HG03558 (cell line): ENCODE measurements around the gene TMCO4.

ENCODE experiments used
- ATAC-seq: cut with Tn5 transposase; IDR thresholded peaks from one replicate; pipeline ENCODE4 v1.9.1; 2021; ENCODE audit warnings: moderate number of reproducible peaks; ENCODE audit not compliant: unreplicated experiment; ENCODE audit errors: extremely low read depth

The TMCO4 gene

DNA sequence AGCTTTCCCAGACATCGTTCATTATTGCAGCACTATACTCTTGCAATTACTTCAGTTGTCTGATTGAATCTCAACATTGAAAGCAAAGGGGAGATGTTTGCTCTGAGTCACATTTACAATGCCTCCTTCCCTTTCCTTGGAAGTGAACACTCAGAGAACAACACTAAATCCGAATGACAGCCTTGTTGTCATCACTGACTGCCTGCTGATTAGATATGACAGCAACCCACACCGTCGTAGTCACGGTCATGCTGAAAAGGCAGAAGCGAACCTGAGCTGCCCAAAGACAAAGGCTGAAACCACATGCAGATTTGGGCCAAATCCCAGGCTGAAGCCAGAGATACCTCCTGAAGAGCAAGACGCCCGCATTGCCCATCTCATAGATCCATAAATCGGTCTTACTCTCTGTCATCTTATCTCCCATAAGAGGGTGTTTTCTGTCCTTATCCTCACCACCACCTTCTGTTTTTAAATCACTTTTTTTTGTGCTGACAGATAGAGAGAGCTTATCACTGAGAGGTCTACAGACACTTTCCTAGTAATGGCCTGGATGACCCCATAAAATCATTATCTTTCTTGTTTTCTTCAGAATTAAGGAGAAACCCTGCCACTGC lies 47.5 kb downstream of the TMCO4 start:
- ATAC-seq: no peak

DNA sequence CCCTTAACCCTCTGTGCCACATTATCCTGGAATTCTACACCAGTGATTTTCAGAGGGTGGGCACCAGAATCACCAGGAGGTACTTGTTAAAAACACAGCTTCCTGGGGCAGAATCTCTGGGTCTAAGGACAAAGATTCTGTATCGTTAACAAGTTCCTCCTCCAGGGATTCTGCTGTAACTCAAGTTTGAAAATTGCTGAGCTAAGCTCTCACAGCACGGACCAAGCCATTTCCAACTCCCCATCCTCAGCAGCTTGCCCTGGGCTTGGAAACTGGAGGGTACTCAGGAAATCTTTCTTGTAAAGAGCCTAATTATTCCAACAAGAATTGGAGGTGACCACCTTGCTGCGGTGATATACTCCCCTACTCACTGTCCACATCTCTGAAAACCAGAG lies 48.8 kb downstream of the TMCO4 start:
- no peak for ATAC-seq

GRCh38 chr1:19750101-19750881 lies 49.4 kb downstream of the TMCO4 start:
- no peak for ATAC-seq

DNA sequence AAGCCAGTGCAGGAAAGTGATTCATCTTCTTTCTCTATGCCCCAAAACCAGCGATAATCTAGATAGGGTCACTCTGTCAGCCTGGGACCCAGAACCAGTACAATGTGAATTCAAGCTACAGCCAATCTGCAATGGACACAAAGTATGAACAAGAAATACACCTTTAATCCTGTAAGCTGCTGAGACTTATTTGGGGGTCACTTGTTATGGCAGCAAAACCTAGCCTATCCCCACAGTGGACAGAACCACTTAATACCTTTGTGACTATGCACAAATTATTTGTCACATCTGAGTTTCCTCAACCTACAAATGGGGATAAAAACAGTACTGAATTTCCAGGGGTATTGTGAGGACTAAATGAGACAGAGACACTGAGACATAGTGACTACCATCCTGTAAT lies 50.0 kb downstream of the TMCO4 start:
- ATAC-seq: no peak

- no peak for ATAC-seq
Observed at GRCh38 chr1:19747761-19748160, 52.0 kb downstream of the TMCO4 start.

DNA sequence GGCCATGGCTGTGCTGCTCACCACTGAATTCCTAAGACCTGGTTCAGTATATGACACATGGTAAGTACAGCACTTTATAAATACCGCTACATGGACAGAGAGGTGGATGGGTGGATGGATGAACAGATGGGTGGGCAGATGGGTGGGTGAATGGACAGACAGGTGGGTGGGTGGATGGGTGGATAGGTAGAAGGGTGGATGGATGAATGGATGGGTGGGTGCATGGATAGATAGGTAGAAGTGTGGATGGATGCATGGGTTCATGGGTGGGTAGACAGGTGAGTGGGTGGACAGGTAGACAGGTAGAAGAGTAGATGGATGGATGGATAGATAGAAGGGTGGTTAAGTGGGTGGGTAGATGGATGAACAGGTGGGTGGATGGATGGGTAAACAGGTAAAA lies 54.8 kb downstream of the TMCO4 start:
- ATAC-seq: no peak

DNA sequence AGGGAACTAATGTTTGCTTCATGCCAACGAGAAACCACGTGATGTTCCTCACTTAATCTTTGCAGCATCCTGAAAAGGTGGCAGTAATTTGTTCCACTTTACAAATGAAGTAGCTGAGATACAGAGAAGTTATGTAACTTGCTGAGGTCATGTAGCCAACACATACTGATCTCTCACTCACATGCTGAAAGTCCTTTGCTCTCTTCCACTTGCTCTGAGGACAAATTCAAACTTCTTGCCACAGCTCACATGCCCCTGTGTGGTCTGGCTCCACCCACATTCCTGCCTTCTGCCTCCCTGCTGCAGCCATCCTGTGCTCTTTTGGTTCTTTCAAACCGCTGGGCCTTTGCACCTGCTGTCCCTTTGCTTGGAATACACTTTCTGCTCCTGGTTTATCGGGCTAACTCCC lies 55.4 kb downstream of the TMCO4 start:
- ATAC-seq: no peak

DNA sequence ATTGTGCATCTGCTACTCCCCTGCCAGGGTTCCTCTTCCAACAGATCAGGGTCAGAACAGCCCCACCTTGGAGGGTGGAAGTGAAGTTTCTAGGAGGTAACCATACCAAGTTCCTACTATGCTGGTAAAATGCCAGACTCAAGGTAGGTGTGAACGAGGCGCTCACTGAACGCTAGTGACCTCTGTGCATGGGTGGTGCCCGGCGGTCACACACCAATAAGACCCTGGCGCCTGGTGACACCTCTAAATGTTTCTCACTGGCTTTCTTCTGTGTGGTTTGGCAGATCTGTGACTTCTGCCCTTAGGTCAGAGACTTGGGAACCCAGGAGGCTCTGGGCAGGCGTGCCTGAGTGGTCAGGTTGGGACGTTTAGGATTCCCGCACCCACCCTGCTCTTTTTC lies 55.9 kb downstream of the TMCO4 start:
- no peak for ATAC-seq

GRCh38 chr1:19743180-19743579 lies 56.5 kb downstream of the TMCO4 start:
- ATAC-seq: no peak

DNA sequence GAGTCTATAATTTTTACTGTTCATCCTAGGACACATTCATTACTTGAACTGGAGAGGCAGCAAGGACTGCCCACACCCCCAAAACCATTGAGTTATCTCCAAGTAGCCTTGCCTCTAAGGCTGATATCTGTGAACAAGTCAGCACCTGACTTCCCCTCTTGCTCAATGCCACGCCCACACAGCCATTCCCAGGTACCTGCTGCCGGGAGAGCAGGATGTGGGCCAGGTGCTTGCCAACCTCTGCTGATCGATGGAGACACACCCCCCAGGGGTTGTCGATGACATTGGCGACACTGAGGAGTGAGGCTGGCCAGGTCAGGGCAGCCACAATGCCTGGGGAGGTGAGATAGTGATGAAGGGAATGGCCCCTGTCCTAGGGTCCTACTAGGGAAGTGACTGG lies 60.1 kb downstream of the TMCO4 start:
- no peak for ATAC-seq

DNA sequence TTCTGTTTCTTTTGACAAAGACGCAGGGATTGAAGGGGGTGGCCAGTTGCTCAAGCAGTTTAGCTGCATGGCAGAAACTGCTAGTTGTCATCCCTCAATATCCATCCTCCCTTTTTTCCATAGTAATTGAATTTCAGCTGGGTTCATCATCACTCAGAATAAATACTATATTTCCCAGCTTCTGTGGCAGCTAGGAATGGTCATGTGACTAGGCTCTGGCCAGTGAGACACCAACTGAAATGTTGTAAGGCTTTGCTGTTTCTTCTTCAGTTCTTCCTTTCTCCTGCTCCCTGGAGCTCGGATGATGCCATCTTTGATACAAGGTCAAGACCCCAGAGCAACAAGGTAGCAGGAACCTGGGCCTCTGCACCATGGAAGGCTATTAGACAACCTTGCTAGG lies 61.0 kb downstream of the TMCO4 start:
- no peak for ATAC-seq

DNA sequence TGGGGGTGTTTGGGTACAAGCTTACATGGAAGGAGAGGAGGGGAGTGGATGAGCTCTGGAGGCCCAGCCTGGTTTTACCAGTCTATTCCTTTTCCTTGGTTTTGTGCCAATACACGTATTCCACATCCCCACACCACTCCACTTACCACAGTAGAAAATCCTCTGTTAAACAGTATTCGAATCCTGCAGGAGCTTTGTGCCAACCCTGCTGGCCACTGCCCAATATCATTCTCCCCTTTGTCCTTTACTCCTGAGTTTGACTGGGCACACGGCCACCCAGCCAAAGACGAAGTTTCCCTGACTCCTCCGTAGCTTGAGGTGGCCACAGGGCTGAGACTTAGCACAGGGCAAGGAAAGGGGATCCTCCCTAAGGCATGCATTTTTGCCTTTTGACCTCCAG lies 61.6 kb downstream of the TMCO4 start:
- ATAC-seq: no peak

GRCh38 chr1:19737104-19737825 lies 62.5 kb downstream of the TMCO4 start:
- no peak for ATAC-seq

- ATAC-seq: no peak
Observed at GRCh38 chr1:19735440-19736127, 64.1 kb downstream of the TMCO4 start.

GRCh38 chr1:19734472-19734999 lies 65.2 kb downstream of the TMCO4 start:
- no peak for ATAC-seq

DNA sequence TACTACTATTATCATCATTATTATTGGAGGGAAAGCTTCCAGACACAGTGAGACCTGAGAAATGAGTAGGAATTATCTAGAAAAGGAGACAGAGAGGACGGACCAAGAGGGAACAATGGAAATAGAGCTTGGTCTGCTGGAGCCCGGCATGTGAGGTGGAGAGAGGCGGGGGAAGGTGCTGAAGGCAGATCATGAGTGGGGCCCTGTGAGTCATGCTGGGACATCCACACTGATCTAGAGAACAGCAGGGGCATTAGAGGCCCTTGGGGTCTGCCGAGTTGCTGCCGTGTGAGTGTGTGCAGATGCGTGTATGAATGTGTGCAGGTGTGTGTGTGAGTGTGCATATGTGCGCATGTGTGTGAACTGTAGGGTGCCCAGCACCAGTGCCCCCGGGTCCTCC lies 65.7 kb downstream of the TMCO4 start:
- no peak for ATAC-seq

DNA sequence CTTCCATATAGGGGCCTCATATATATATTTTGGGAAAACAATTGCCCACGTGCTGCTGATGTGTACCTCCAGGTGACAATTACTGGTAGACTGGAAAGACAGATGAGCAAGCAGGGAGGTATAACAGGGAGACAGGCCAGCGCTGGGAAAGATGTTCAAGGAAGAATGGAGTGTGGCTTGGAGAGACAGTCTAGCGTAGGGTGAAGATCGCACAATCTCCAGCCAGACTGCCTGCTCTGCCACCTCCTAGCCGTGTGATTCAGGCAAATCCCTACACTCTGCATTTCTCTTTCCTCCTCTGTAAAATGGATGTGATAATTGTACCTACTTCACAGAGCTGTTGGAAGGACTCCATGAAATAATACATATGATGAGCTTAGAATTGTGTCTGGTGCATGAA lies 66.1 kb downstream of the TMCO4 start:
- no peak for ATAC-seq

DNA sequence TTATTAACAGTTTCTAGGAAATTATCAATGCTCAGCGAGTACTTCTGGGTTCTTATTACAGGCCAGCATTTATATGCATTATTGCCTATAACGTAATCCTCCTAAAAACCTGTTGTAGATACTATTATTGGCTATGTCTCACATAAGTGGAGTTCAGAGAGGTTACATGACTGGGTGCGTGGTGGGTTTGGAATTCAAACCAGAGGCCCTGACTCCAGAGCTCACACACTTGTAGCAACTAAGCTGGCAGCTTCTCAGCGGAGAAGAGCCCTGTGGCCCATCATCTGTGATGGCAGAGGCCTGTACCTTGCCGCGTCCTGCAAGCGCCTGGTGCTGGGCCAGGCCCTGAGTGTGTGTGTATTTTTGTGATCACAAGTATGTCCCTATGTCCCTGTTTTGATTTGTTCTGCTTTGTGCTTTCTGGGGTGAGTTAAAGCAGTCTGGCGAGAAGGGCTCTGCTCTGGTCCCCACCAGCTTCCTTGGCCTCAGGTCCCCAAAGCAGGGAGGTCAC lies 68.3 kb downstream of the TMCO4 start:
- ATAC-seq: no peak

- ATAC-seq: no peak
Observed at GRCh38 chr1:19730793-19731192, 68.9 kb downstream of the TMCO4 start.

- no peak for ATAC-seq
Observed at GRCh38 chr1:19730232-19730631, 69.5 kb downstream of the TMCO4 start.
